NCI-H2107 treated with DMSO at 0.1 percent for 48 hours (cell line): ENCODE measurements around the gene SLC29A3.

Source experiments
- DNase-seq: peaks from one replicate; lab custom pipeline; 2025; ENCODE audit not compliant: unreplicated experiment; lab: John Stamatoyannopoulos, UW

The SLC29A3 gene

DNA sequence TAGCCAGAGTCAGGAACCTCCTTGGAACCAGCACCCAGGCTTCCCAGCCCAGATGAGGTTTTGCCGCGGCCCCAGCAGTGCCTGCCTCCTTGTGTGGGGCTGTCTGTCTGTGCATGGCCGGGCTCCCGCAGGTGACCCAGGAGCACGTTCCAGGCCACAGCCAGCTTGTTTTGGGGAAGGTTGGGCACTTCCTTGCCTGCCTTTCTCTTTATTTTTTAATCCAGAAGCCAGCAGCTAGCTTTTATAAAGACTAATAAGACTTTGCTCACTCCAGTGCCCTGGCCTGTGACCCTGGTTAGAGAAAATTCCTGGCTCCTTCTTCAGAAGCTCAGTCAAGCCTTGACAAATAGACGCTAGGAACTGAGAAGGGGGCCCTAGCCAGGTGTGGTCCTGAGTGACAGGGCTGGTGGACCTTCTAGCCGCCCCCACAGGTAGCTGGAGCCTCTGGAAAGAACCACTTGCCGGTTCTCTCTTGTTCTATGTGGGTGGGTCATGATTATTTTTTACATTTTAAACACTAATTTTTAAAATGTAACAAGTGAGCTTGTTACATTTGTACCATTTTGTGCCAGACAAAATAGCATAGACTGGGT lies 837 bp downstream of the SLC29A3 start:
- no peak for DNase-seq

DNA sequence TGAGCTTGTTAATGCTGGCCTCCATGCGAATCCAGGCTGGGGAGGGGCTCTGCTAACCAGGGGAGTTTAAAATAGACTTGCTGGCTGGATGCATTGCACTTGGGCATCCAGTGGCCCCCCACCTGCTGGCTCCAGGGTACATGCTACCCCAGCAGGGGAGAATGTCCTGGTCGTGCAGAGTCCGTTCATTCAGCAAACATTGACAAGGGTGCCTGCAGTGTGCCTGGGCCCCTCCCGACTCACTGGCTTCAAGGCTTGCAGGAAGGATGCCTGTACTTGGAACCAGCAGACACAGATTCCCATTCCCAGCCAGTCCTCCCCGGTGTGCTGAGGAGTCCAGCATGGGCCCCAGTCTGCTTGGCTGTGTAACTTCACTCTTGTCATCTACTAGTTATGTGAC lies 1.5 kb downstream of the SLC29A3 start:
- no peak for DNase-seq

DNA sequence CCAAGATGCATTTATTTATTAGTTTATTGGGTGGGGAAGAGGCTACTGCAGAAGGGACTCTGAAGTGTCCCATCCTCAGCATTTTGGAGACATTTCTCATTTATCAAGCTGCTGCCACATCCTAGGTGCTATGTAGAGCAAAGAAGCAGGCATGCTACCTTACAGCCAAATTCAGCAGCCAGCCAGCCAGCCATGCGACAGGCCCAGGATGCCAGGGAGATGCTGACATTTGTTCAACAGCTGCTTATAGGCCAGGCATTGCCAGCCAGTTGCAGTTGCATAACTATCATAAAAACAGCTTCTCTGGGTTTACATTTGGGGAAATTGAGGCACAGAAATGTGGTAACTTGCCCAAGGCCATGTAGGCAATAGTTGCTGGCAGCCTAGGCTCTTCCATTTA lies 2.3 kb downstream of the SLC29A3 start:
- DNase-seq = no peak

DNA sequence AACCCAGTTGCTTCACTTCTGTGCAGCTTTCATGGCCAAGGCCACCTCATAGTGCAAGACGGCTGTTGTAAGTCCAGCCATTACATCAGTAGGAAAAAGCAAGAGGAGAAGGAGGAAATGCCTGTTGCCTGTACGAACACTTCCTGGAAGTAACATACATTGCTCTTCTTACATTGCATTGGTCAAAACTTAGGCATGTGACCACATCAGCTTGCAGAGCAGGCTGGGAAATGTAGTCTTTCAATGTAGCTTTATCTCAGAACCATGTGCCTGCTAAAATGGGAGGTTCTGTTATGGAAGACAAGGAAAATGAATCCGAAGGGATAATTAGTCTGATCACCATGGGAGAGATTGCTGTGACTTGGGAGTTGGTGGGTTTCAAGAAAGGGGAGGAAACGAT lies 4.3 kb downstream of the SLC29A3 start:
- DNase-seq = no peak

DNA sequence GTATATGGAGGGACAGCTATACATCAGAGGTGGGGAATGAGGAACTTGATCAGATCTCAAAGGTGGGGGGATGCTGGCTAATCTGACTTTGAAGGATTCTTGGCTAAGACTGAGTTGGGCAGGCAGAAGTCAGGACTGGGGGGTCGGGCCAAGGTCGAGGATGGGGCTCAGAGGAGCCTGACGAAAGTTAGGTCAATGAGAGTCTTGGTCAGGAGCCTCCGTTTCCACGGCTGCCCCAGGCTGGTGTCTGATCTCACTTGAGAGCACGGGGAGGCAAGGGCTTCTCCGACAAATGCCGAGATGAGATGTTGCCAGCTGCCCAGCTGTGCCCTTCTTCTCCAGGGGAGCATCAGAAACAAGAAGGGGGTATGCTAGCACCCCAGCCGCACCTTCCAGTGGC lies 5.7 kb downstream of the SLC29A3 start:
- no peak for DNase-seq

DNA sequence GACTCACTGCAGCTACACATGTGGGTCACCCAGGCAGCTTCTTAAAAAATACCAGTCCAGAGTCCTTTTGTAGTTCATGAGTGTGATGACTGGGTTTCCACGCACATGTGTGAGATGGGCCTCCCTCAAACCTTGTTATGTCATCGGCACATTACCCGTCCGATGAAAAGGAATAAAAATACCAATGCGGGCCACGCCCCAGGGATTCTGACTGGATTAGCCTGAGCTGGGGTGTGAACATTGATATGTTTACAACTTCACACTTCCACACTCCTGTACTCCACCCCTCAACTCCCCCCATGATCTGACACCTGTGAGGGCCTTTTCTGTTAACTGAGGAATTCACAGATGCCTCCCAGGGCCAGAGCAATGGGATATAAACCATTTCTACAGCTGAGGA lies 6.2 kb downstream of the SLC29A3 start:
- DNase-seq = no peak

DNA sequence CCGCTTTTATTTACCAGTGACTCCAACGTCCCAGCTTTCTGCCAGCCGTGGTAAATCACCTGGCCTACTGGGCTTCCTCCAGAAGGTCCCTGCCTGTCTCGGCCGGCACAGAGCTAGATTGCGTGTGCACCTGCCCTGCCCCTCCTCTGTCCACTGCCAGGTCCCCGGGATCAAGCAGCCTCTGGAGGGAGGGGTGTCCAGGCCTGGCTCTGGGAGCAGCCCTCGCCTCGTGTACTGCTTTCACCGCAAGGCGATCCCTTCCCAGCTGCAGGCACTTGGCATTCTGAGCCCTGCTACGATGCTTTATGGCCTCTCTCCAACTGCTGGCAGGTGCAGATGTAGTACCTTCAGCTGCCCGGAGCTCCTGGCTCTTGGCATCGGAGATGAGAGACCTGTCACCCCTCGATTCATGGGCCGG lies 7.4 kb downstream of the SLC29A3 start:
- DNase-seq = peak; percentile 83

DNA sequence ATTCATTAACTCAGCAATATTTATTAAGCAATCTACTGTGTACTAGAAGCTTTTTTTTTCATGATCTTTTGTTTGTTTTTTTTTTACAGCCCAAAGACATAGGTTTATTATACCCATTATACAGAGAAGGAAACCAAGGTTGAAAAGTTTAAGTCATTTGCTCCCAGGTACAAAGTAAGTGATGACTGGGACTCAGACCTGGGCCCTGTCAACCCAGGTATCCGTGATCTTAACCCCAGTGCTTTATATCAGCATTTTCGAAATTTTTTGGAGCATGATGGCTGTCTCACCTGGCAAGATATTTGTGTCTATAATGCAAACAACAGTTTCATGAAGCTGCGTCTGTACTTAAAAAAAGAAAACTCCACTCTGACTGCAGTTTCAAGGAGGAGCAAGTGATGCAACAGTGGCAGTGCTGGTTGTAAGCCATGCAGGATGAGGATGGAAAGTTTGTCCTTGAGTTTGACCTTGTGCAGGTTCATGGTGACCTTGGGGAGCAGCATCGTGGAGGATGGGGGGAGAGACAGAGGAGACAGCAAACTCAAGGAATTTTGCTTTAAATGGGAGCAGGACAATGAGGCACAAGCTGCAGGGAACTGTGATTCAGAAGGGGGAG lies 11.8 kb downstream of the SLC29A3 start:
- DNase-seq = no peak

DNA sequence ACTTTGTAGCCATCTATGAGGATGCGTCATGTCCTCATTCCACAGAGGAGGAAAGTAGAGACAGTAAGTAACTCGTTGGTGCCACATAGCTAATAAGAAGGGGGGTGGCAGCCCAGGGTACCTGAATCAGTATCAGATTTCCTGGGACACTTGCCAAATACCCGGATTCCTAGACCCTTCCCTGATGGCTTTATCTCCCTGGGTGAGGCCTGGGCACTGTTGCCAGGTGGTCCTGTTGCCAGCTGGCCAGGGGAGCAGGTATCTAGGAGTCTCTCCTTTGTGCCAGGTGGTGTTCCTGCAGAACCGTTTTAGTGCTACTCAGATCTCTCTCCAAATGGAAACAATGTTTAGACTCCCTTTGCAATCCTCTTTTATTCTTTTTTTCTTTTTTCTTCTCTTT lies 12.7 kb downstream of the SLC29A3 start:
- DNase-seq = peak; percentile 53

DNA sequence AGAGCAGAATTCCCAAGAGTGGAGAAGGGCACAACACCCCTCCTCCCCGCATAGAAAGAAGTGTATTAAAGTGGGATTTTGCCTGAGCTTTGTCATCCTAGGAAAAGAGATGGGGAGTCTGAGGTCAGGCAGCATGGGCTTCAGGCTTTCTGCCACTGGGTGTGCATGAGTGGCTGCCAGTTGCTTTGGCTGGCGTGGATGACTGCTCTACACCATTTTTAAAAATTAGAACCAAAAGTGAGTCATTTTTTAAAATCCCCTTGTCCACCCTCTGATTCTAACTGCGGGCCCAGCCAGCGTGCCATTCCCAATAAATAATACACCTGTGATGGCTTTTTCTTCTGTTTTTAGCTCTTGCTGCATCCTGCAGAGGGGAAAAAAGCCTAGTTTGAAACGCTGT lies 13.4 kb downstream of the SLC29A3 start:
- no peak for DNase-seq

DNA sequence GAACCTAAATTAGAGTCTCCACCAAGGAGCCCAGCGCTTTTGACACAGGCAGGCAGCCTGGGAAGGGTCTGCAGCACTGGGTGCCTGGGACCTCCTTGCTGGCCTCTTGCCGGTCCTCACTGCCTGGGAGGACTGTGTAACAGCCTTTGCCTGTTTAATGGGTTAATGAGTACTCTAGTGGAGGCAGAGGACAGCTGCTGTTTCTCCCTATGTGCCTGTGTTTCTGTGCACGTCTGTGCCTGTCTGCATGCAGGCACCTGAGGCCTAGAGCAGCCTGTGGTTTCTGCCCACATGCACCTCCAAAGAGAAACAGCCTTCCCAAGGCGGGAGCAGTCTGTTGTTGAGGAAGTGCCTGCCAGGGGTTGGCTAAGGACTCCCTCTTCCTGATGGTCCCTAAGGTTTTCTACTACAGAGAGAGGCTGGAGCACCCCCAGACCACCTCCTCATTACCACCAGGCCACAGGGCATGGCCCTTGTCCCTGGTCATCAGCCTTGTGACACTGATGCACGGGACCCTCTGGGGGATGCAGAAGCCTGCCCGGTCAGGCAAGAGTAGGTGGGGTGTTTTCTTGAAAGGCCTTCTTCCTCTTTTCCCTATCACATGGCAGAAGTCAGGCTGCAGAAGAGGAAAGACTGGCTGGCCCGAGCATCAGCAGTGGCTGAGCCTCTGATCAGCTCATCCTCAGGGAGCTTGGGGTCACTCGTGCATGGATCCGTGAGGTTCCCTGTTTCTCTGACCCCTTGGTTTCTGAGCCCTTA lies 14.2 kb downstream of the SLC29A3 start:
- peak; percentile 48 for DNase-seq

DNA sequence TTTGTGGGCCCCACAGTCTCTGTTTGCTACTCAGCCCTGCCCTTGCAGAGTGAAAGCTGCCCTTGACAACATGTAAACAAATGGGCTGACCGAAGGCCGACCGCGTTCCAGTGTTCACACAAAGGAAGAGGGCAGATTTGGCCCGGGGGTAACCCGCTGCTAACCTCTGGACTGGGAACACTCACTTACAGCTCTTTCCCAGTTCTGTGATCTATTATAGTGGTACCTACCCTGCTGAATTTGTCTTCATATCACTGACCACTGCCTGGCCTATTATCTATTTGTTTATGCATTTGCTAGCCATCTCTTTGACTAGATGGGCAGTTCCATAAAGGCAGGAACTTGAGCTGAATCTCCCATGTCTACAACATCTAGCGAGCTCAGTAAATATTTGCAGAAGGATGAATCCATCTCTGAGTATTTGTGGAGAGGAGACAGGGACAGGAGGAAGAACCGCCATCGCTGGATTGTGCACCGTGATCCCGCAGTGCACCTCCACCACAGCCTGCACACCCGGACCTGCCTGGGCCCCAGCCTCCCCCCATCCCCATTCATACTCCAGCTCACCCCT lies 15.2 kb downstream of the SLC29A3 start:
- no peak for DNase-seq

DNA sequence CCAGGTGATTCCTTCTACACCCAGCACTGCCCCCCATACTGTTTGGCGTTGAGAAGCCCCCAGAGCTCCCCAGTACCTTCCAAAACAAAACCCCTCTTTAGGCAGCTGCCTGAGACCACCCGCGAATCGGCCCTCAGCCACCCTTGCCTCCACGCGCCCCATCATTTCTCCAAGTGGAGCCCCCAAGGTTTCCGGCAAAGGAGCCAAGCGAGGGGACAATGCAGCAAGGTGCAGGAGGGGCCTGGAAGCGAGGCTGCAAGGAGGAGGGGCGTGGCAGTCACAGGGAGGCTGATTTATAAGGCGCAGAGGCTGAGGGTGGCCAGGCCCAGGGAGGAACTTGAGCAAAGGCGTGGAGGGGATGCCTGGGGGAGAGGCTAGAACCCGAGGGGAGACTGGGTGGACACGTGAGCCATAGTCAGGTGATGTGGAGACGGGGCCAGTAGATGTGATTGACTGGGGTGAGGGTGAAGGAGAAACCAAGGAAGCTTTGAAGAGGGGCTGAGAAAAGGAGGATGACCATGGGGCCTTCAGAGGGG lies 16.2 kb downstream of the SLC29A3 start:
- no peak for DNase-seq

DNA sequence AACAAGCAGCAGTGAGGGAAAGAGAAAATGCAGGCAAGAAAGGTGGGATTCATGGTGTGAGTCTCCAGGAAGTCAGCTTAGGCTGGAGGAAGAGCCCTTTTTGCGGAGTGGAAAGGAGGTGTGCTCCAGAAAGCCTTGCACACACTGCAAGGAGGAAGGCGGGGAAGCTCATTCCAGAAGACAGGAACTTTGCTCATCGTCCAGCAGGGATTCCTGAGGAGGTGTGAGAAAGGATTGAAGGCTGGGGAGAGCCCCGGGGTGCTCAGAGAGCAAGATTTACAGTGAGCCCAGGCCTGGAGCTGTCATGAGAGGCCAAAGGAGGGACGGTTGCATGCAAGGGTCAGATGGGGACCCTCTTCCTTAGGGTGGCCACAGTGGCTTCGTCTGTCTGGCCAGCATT lies 17.6 kb downstream of the SLC29A3 start:
- DNase-seq = no peak

DNA sequence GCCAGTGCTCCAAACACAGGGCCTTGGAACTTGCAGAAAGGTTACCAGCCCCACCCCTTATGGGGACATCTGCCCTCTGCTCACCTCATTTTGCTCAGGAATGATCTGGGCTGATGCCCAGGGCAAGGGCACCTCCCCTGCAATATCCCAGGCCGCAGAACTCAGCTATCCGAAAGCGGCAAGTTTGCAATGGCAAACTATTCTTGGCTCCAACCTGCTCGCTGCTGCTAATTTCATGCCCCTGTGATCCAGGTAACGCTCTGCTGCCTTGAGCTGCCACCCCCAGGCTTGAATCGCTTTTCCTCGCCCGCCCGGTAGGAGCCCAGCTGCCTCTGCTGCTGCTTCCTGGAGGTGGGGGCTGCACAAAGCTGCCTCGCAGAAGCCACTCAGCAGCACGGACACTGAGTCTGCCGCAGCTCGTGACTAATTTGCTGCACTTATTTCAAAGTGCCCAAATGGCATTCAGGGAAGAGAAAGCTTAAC lies 18.2 kb downstream of the SLC29A3 start:
- DNase-seq = peak; percentile 40

DNA sequence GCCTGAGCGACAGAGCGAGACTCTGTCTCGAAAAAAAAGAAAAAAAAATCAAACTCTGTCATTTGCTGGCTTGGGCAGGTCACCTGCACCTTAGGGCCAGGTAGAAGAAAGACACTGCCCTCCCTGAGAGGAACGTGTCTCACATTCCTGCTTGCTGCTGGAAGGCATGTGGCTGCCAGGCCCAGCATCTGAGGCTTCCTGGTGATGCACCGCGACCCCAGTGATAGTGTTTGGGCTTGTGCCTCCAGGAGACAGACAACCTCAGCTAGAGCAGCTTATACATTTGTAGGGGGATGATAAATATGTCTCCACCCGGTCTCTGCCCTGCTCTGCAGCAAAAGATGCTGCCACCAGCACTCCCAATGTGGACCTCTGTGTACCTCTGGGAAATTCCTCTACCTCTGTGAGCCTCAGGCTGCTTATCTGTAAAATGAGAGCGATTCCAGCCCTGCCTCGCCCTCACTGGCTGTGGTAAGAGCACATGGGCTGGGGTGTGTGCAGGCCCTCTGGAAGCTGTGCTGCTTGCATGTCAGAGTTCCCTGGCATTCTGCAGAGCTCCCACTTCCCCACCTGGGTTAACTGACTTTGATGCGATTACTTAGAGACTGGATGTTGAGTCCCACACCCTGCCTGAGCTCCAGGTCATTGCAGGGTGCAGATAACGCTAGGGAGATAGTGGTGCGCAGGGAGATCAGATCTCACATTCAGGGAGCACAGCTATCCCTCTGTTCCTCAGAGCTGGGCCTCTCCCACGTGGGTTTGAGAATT lies 19.9 kb downstream of the SLC29A3 start:
- DNase-seq = no peak

DNA sequence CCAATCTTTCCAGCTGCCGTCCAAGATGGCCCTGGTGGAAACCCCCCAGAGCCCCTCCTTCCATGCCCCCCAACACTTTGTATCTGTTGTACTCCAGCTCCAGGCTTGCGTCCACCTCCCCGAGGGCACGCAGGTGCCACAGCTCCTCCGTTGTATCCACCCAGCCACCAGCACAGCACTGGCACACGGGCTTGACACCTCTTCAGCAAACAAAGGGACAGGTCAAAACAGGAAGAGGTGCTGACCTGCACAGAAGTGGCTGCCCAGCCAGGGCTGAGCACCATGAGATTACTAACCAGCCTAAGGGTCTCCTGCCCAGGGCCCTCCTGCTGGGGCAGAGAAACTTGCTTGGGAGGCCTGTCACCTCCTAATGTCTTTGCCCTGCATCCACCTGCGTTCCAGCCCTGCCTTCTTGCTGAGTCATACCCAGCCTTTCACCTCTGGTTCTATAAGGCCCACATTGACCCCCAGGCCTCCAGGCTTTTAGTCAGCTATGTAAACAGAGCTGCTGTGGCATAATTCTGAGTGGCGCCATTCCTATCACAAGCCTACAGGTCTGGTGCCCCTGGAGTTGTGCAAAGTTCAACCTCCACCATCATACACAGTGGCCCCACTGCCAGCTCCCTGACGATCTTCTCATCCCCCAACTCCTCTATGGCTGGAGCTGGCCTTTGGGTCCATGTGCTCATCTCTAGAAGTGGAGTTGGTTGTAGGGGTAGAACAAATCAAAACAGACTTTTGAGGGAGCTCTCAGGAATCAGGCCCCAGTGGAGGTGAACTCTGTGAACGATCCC lies 20.9 kb downstream of the SLC29A3 start:
- DNase-seq = no peak

DNA sequence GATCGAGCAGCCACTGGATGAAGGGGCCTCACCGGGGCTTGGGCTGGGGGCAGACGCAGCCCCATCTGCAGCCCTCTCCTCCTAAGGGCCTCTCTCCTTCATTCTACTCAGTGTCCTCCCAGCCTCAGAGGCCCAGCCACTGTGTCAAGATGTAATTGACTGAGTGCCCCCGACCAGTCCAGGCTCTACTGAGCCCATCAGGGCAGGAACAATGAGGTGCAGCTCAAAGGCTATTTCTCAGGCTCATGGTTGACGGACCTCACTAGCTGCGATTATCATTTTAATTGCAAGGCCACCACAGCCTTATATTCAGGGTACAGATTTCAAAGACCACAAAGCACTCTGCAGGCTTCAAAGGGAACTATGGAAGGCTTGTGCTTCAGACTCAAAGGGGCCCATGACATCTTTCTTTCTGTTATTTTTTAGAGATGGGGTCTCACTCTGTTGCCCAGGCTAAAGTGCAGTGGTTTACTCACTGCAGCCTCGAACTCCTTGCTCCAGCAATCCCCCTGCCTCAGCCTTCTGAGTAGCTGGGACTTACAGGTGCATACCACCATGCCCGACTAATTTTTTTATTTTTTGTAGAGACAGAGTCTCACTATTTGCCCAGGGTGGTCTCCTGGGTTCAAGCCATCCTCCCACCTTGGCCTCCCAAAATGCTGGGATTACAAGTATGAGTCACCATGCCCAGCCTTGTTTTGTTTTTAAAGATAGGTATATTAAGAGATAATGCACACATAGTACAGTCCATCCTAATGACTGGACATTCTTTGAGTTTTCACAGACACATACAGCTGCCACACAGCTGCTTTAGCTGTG lies 23.7 kb downstream of the SLC29A3 start:
- no peak for DNase-seq

DNA sequence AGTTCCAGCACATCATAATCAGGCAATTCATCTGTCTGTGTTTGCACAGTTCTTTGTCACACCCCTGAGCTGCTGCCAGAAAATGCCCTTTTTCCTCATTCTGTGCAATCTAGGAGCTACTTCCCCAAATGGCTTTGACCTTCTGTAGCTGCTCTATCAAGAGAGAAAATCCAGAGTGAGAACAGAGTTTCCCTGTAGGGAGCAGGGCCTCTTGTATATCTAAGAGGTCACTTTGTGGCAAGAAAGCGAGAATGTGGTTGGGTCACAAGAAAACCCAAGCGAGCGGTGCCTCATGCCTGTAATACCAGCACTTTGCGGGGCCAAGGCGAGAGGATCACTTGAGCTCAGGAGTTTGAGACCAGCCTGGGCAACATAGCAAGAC lies 24.3 kb downstream of the SLC29A3 start:
- DNase-seq = no peak
